Gastrocnemius medialis (tissue), 4 donors: ENCODE results near the gene NR1I2.

Experiments used
- CTCF ChIP-seq, 5 experiments: fragments of 450-650 bp in 3 of 5; fragments of 200-600 bp in 2 of 5; sonication (generic) in 2 of 5; IDR thresholded peaks in 4 of 5; conservative IDR thresholded peaks in 1 of 5; 1 replicate in 4 of 5; 2 replicates in 1 of 5; pipeline ENCODE4 v1.5.1; 2016 to 2019; ENCODE audit warnings: antibody characterized with exemption in 5 of 5, mild to moderate bottlenecking in 3 of 5, moderate library complexity in 3 of 5
- POLR2A ChIP-seq, 2 donors: fragments of 450-650 bp; IDR thresholded peaks; one replicate each; pipeline ENCODE4 v1.6.1; 2017; ENCODE audit warnings: antibody characterized with exemption in 2 of 2, mild to moderate bottlenecking in 2 of 2, moderate library complexity in 2 of 2

DNA sequence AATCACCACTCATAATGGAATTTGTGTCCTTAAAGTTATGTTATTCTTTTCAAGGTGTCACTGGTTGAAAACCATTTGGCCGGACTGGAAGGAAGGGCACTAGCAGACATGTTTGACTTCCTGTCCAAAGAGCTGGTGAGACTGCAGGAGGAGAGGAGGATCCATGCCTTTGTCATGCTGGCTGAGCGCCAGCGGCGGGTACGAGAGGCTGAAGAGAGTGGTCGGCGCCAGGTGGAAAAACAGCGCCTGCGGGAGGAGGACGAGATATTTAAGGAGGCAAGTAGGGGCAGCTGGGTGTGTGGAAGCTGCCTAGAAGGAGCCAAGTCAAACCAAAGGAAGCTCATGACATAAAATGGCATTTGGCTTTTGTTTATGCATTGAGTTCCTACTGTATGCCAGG, 38.0 kb upstream of the NR1I2 start:
- TF ChIP-seq CTCF (IDR thresholded peaks at IDR 0.05 in 4 of 5, conservative IDR thresholded peaks at IDR 0.05 in 1 of 5) (no peak), POLR2A (IDR thresholded peaks at IDR 0.05) (no peak)
